ENCODE data around the gene GDF9.

GRCh38 chr5:132876020-132876759 lies 9.9 kb upstream of the GDF9 start:
- TF ChIP-seq POLR2A (IDR thresholded peaks at IDR 0.05), result no peak
- no peak for TF ChIP-seq CTCF (IDR thresholded peaks at IDR 0.05)

Measured in heart left ventricle (tissue), 13 donors.